Measurements from ENCODE around the gene ZNF234.

GRCh38 chr19:44196772-44197171, 55.4 kb downstream of the ZNF234 start:
- no peak for TF ChIP-seq POLR2A (IDR thresholded peaks at IDR 0.05)
- no peak for TF ChIP-seq POLR2AphosphoS5 (IDR thresholded peaks at IDR 0.05)
- TF ChIP-seq CTCF (IDR thresholded peaks at IDR 0.05): no peak
- TF ChIP-seq EP300 (IDR thresholded peaks at IDR 0.05): no peak
